ENCODE results near the gene PCBP4.
"Not testable (repeated sequence)": the region's sequence is repeated elsewhere in the genome, so short reads cannot be mapped to it uniquely, and the experiment has no call there.

The PCBP4 gene

GRCh38 chr3:51934139-51934850 is 33.0 kb downstream of the PCBP4 start:
- Mint-ChIP-seq H3K27ac (no peak overlapping the region), H3K36me3 (ENCODE audit: low read depth) (peaks cover 60% of the 10 kb centered on the region), H3K4me1 (ENCODE audit: low read depth) (peaks cover 11% of the 10 kb centered on the region), H3K4me3 (no peak overlapping the region), H3K9me3 (no peaks in the 10 kb centered on the region), H3K27me3 (no peaks in the 10 kb centered on the region)

DNA sequence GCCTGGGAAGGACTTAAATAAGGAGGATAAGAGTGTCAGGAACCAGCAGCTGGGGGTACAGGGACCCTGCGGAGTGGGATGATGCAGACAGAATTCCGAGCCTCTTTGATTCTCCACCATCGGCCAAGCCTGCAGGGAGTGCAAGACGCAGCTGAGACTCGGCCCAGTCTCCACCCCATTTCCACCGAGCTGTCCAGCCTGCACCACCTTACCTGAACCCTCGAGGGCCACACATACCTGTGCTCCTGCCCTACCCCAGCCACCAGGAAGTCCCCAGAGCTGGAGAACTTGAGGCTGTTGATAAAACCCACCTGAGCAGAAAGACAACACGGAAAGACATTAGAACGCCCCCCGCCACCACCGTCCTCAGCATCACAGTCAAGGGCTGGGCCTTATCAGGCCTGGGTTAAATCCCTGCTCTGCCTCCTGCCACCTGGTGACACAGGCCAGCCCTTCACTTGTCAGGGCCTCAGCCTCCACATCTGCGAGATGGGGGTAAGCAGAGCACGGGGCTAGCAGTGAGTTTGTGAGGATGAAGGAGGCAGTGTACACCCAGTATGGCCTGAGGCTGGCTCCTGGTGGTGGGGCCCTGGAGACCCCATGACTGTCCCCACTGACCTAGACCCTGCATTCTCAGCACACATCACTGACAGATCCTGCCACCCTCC is 33.6 kb downstream of the PCBP4 start:
- peaks cover 4% of the 10 kb centered on the region for H3K4me1 Mint-ChIP-seq (ENCODE audit: low read depth)
- H3K27me3 Mint-ChIP-seq, result no peaks in the 10 kb centered on the region
- H3K9me3 Mint-ChIP-seq, result no peaks in the 10 kb centered on the region
- no peak overlapping the region for H3K27ac Mint-ChIP-seq
- peaks cover 57% of the 10 kb centered on the region for H3K36me3 Mint-ChIP-seq (ENCODE audit: low read depth)
- H3K4me3 Mint-ChIP-seq, result no peak overlapping the region

- Mint-ChIP-seq H3K4me1 (ENCODE audit: low read depth) (no peaks in the 10 kb centered on the region), H3K36me3 (ENCODE audit: low read depth) (peaks cover 49% of the 10 kb centered on the region)
Observed at GRCh38 chr3:51932471-51933370, 34.5 kb downstream of the PCBP4 start.

GRCh38 chr3:51931756-51932155 is 35.5 kb downstream of the PCBP4 start:
- no peak overlapping the region for H3K27ac Mint-ChIP-seq
- no peaks in the 10 kb centered on the region for H3K9me3 Mint-ChIP-seq
- peaks cover 41% of the 10 kb centered on the region for H3K36me3 Mint-ChIP-seq (ENCODE audit: low read depth)
- no peaks in the 10 kb centered on the region for H3K4me1 Mint-ChIP-seq (ENCODE audit: low read depth)
- H3K27me3 Mint-ChIP-seq, result no peaks in the 10 kb centered on the region
- no peak overlapping the region for H3K4me3 Mint-ChIP-seq

More at GRCh38 chr3:51932471-51933370, 34.5 kb downstream of the PCBP4 start:
- Mint-ChIP-seq H3K9me3 (no peaks in the 10 kb centered on the region), H3K27ac (no peak overlapping the region), H3K27me3 (no peaks in the 10 kb centered on the region), H3K4me3 (no peak overlapping the region)

GRCh38 chr3:51930439-51930838 is 36.8 kb downstream of the PCBP4 start:
- Mint-ChIP-seq H3K27ac (no peak overlapping the region), H3K36me3 (ENCODE audit: low read depth) (peaks cover 29% of the 10 kb centered on the region), H3K27me3 (no peaks in the 10 kb centered on the region), H3K4me1 (ENCODE audit: low read depth) (no peaks in the 10 kb centered on the region), H3K9me3 (no peaks in the 10 kb centered on the region), H3K4me3 (no peak overlapping the region)

DNA sequence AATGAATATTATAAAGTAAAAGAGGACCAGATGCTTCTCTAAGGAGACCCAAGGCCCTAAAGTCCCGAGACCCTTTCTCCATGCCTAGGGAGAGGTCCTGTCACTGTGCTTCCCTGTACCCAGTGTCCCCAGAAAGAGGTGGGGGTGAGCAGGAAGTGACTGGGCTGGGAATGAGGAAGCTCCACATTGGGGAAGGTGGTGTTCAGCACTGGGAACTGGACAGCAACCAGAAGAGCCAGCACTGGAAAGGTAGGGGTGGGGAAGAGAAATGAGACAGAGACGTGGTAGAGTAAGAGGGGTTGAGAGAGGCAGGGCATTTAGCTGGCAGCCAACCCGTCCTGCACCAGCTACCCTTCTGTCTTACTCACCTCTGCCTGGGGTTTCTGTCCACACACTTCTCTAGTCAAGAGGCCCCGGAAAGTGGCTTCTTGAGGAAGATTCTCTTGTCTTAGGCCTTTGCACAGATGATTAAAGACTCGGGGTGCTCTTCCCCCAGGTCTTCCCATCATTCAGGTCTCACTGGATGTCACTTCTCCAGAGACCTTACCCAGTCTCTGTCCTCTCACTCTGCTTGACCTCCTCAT is 37.7 kb downstream of the PCBP4 start:
- Mint-ChIP-seq H3K9me3 (no peaks in the 10 kb centered on the region), H3K27me3 (no peaks in the 10 kb centered on the region), H3K36me3 (ENCODE audit: low read depth) (peaks cover 20% of the 10 kb centered on the region), H3K27ac (no peak overlapping the region), H3K4me3 (no peak overlapping the region), H3K4me1 (ENCODE audit: low read depth) (no peaks in the 10 kb centered on the region)

- H3K27ac Mint-ChIP-seq; H3K9me3 Mint-ChIP-seq; H3K4me3 Mint-ChIP-seq; H3K4me1 Mint-ChIP-seq (ENCODE audit: low read depth); H3K27me3 Mint-ChIP-seq: not testable (repeated sequence)
- H3K36me3 Mint-ChIP-seq (ENCODE audit: low read depth), result peaks cover 16% of the 10 kb centered on the region
Observed at GRCh38 chr3:51928981-51929380, 38.3 kb downstream of the PCBP4 start.

- Mint-ChIP-seq H3K27ac (no peak overlapping the region), H3K27me3 (no peaks in the 10 kb centered on the region), H3K4me1 (ENCODE audit: low read depth) (no peaks in the 10 kb centered on the region), H3K36me3 (ENCODE audit: low read depth) (peaks cover 10% of the 10 kb centered on the region), H3K4me3 (no peak overlapping the region), H3K9me3 (no peaks in the 10 kb centered on the region)
Observed at GRCh38 chr3:51928438-51928837, 38.8 kb downstream of the PCBP4 start.

DNA sequence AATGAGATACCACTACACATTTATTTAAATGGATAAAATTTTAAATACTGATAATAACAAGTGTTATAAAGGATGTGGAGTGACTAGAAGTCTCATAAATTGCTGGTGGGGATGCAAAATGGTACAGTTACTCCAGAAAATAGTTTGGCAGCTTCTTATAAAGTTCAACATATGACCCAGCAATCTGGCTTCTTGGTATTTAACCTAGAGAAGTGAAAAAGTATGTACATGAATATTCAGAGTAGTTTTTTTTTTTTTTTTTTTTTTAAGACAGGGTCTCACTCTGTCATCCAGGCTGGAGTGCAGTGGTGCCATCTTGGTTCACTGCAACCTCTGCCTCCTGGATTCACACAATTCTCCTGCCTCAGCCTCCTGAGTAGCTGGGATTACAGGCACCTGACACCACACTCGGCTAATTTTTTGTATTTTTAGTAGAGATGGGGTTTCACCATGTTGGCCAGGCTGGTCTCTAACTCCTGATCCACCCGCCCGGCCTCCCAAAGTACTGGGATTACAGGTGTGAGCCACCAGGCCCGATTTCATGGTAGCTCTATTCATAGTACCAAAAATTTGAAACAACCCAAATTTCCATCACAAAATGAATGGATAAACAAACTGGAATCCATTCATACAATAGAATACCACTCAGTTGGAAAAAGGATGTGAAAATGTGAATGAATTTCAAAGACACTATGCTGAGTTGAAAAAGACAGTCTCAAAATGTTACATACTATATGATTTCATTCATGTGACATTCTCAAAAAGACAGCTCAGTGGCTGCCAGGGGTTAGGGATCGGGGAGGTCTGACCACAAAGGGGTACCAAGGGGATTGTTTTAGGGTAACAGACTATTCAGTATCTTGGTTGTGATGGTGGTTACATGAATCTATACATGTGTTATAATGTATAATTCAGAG is 39.9 kb downstream of the PCBP4 start:
- no peaks in the 10 kb centered on the region for H3K9me3 Mint-ChIP-seq
- H3K36me3 Mint-ChIP-seq (ENCODE audit: low read depth), result peaks cover 9% of the 10 kb centered on the region
- H3K27ac Mint-ChIP-seq, result no peak overlapping the region

DNA sequence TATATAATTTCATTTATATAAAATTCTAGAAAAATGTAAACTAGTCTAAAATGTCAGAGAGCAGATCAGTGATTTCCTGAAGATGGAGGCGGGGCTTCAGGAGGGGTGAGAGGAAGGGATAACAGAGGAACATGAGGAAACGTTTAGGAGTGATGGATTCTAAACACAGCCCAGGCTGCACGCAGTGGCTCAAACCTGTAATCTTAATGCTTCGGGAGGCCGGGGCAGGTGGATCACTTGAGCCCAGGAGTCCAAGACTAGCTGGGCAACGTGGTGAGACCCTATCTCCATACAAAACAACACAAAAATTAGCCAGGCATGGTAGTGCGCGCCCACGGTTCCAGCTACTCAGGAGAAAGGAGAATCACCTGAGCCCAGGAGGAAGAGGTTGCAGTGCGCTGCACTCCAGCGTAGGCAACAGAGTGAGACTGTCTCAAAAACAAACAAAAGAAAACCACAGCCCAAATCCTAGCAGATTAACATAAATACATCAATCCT is 46.1 kb downstream of the PCBP4 start:
- Mint-ChIP-seq H3K4me3 (no peak overlapping the region), H3K36me3 (ENCODE audit: low read depth) (no peaks in the 10 kb centered on the region), H3K4me1 (ENCODE audit: low read depth) (no peaks in the 10 kb centered on the region), H3K27me3 (peaks cover 24% of the 10 kb centered on the region), H3K27ac (no peak overlapping the region), H3K9me3 (no peaks in the 10 kb centered on the region)

More for the DNA sequence above, 39.9 kb downstream of the PCBP4 start:
- no peaks in the 10 kb centered on the region for H3K27me3 Mint-ChIP-seq
- no peaks in the 10 kb centered on the region for H3K4me1 Mint-ChIP-seq (ENCODE audit: low read depth)
- H3K4me3 Mint-ChIP-seq, result no peak overlapping the region

DNA sequence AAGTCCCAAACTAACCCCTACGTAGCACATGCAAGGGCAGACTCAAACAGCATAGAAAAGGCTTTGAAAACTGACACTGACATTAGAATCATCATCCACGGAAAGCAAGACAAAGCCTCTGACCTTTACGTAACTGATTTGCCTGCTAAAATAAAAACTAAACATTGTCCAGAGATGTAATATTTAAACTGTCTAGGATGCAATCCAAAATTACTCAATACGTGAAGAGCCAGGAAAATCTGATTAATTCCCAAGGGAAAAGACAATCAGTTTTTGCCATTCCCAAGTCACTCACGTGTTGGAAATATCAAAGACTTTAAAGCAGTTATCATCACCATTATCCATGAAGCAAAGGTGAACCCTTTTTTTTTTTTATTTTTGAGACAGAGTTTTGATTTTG is 50.8 kb downstream of the PCBP4 start:
- no peak overlapping the region for H3K27ac Mint-ChIP-seq
- no peaks in the 10 kb centered on the region for H3K9me3 Mint-ChIP-seq
- H3K4me1 Mint-ChIP-seq (ENCODE audit: low read depth), result no peaks in the 10 kb centered on the region
- H3K4me3 Mint-ChIP-seq, result no peak overlapping the region
- peaks cover 28% of the 10 kb centered on the region for H3K27me3 Mint-ChIP-seq
- H3K36me3 Mint-ChIP-seq (ENCODE audit: low read depth), result no peaks in the 10 kb centered on the region

GRCh38 chr3:51908026-51908425 is 59.2 kb downstream of the PCBP4 start:
- no peaks in the 10 kb centered on the region for H3K4me1 Mint-ChIP-seq (ENCODE audit: low read depth)

More at GRCh38 chr3:51908026-51908425, 59.2 kb downstream of the PCBP4 start:
- H3K9me3 Mint-ChIP-seq, result peaks cover 12% of the 10 kb centered on the region
- no peak overlapping the region for H3K4me3 Mint-ChIP-seq
- H3K36me3 Mint-ChIP-seq (ENCODE audit: low read depth), result no peaks in the 10 kb centered on the region
- no peak overlapping the region for H3K27ac Mint-ChIP-seq
- peaks cover 33% of the 10 kb centered on the region for H3K27me3 Mint-ChIP-seq
